Astrocyte (in vitro differentiated cells and primary cell): ENCODE measurements around the gene RFX7.

Experiments
- CTCF ChIP-seq: IDR thresholded peaks from 2 replicates; pipeline ENCODE4 v1.5.1; 2011; ENCODE audit warnings: low read depth, mild to moderate bottlenecking, inconsistent platforms, low read length, moderate library complexity; ENCODE audit not compliant: insufficient read depth
- EZH2 ChIP-seq: IDR thresholded peaks from 2 replicates; pipeline ENCODE4 v1.6.1; 2012; ENCODE audit warnings: mild to moderate bottlenecking, low read length, inconsistent platforms; ENCODE audit not compliant: insufficient read depth

- no peak for TF ChIP-seq CTCF
- no peak for TF ChIP-seq EZH2
Observed at GRCh38 chr15:56251315-56252095, 7.8 kb upstream of the RFX7 start.
